HG03066 (cell line): ENCODE measurements around the gene SH3BP2.

Source experiments
- ATAC-seq: cut with Tn5 transposase; IDR thresholded peaks from one replicate; pipeline ENCODE4 v1.9.1; 2021; ENCODE audit warnings: low read depth; ENCODE audit not compliant: unreplicated experiment

Gene SH3BP2

DNA sequence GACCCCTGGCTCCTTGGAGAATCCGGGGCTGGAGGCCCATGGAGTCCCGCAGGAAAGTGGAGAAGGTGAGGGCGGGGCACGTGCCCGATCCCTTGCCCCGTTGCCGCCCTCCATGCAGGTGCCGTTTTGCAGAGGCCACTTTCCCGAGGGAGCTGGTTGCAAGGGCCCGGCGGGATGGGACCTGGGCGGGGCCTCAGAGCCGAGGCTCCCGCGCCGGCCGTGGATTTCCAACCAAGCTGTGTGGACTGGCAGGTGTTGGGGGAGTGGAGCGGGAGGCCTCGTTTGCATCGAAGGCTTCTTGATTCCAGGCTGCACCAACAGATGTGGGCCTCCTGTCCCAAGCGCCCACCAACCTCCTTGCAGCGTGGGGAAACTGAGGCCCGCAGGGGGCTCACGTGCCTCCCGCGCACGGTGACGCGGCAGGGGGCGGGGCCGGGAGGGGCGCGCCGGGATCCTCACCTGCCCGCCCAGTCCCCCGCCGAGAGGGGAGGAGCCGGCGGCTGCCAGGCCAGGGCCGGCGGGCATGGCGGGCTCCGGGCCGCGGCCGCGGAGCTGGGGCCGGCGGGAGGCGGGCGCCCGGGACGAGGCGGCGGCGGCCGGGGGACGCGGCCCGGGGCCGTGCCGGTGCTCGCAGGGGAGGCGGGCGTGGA is 24.9 kb downstream of the SH3BP2 start:
- ATAC-seq, result no peak

GRCh38 chr4:2818351-2818939 is 25.6 kb downstream of the SH3BP2 start:
- no peak for ATAC-seq

- ATAC-seq, result no peak
These were observed 26.6 kb downstream of the SH3BP2 start for GRCh38 chr4:2819244-2820215.

GRCh38 chr4:2820216-2820982 is 27.5 kb downstream of the SH3BP2 start:
- no peak for ATAC-seq

DNA sequence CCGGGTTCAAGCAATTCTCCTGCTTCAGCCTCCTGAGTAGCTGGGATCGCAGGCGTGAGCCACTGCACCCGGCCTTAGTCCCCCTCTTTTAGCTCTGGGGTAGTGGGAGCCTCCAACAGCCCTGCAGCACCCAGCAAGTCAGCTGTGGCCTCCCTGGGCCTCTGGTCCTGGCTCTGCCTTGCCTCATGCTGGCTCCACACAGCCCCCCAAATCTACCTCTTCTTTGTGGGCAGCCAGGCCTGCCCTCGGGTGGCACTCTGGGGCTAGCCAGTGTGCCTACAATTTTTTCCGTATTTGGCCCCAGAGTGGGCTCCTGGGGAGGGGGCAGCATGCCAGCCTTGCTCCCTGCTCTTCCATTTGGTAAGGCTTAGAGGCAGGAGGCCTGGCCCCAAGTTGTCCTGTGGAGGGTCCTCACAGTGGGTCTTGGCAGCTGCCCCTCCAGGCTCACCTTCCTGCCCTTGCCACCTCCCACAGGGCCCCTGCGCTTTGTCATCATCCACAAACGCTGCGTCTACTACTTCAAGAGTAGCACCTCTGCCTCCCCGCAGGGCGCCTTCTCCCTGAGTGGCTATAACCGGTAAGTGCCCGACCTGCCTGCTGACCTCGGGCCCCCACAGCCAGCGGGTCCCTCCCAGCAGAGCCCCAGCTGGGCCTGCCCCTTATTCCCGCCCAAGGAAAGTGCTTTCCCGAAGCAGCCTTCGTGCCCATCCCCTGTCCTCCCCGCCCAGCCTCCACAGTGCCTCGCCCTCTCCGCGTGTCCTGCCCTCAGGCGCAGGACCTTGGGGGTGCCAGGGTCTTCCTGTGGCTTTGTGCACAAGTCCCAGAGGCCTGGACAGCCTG is 29.8 kb downstream of the SH3BP2 start:
- ATAC-seq, result no peak

- ATAC-seq, result no peak
These were observed 30.4 kb downstream of the SH3BP2 start for GRCh38 chr4:2823301-2823670.

DNA sequence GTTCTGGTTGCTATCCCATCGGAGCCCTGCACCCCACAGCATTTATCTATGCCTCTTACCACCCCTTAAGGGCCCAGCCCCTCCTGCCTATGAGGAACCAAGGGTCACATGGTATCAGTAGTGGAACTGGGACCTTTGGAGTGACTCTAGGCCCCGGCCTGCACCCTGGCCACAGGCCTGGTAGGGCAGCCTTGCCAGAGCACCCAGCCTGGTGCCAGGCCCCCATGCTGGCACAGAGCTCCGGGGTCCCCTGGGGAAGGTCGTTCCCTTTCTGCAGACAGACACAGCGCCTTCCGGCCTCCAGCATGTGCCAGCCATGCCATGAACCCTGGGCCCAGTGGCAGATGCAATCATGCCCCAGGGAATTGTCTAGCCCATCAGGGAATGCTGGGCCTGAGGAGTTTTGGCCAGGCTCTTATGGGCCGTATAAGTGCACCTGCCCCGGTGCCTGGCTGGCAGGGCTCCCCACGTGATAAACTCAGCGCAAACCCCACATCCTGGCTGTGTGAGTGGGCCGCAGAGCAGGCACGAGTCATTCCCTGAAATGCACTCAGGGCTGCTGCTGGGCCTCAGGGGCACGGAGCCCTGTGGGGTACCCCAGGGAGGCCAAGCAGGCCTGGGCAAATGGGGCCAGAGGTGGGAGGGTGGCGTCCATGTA is 30.9 kb downstream of the SH3BP2 start:
- no peak for ATAC-seq

DNA sequence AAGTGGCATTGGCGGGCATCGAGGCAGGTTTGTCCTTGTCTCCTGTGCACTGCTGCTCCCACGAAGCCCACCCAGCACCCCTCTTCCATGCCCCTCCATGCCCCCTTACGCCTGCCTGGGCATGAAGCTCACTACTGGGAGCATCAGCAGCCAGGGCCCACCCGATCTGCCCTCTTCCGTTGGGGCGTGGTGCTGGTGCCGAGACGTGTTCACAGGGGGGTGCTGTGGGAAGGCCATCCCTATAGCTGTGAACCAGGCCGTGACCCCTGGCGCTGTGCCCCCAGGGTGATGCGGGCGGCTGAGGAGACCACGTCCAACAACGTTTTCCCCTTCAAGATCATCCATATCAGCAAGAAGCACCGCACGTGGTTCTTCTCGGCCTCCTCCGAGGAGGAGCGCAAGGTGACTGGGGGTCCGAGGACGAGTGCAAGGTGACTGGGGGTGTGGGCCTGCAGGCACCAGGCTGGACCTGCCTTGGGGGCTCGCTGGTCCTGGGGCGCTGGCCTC is 31.5 kb downstream of the SH3BP2 start:
- ATAC-seq, result no peak

- ATAC-seq, result no peak
These were observed 32.0 kb downstream of the SH3BP2 start for GRCh38 chr4:2824836-2825381.

DNA sequence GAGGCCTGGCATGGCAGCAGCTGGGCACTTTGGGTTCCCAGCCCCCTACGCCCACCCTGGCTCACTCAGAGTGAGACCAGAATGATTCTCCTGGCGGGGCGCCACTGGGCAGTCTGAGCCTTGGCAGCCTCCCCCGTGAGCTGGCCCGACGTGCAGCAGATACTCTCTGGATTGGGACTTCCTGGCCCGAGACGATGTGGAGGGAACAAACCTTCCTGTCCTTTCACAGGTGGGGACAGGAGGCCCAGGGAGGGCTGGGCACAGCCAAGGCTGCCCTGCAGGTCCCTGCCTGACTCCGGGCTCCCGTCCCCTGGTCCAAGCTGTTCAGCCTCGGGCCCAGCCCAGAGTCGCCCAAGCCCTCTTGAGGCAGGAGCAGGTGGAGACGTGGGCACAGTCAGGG is 32.9 kb downstream of the SH3BP2 start:
- no peak for ATAC-seq

GRCh38 chr4:2827071-2827873 is 34.4 kb downstream of the SH3BP2 start:
- ATAC-seq, result no peak

DNA sequence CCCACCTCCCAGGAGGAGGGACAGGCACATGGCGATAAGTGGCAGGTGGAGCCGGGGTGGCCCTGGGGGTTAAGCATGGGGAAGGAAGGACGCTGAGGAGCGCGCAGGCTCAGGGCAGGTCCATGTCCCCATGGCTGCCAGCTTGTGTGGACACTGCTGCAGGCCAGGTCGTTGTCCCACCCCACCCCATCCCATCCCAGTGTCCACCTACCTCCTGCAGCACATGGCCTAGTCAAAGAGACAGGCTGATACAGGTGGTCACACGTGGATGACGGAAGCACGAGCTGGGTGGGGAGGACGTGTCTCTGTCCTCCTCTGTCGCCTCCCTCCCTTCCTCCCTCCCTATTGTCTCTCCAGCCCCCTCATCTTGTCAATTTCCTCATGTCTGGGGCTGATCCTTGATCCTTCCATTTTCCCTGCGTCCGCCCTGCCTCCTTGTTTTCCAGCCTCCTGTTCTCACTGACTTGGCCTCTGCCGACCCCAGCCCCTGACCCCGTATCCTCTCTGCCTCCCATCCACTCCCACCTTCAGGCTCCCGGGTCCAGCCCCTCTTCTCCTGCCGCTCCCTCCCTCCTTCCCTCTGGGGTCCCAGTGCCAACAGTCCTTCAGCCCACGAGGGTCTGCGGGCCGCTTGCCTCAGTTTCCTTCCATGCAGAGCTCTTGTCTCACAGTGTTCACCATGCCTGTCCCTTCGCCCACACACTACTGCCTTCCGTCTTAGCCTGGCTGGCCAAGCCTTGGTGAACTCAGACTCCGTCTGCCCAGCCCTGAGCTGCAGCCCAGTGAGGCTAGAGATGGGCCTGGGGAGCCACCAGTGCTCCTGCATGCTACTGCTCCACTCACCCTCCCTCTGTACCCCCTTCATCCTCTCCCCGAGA is 35.2 kb downstream of the SH3BP2 start:
- no peak for ATAC-seq

- ATAC-seq, result no peak
These were observed 35.9 kb downstream of the SH3BP2 start for GRCh38 chr4:2828758-2829181.

DNA sequence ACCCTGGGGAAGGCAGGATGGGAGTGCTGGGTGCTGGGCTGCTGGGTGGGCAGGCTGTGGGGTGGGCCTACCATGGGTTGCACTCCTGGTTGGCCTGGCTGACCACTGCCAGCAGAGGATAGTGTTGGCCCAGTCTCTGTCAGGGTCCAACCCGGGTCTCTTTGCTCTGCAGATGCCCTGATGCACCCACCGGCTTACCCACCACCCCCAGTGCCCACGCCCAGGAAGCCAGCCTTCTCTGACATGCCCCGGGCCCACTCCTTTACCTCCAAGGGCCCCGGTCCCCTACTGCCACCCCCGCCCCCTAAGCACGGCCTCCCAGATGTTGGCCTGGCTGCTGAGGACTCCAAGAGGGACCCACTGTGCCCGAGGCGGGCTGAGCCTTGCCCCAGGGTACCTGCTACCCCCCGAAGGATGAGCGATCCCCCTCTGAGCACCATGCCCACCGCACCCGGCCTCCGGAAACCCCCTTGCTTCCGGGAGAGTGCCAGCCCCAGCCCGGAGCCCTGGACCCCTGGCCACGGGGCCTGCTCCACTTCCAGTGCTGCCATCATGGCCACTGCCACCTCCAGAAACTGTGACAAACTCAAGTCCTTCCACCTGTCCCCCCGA is 36.5 kb downstream of the SH3BP2 start:
- ATAC-seq, result no peak

DNA sequence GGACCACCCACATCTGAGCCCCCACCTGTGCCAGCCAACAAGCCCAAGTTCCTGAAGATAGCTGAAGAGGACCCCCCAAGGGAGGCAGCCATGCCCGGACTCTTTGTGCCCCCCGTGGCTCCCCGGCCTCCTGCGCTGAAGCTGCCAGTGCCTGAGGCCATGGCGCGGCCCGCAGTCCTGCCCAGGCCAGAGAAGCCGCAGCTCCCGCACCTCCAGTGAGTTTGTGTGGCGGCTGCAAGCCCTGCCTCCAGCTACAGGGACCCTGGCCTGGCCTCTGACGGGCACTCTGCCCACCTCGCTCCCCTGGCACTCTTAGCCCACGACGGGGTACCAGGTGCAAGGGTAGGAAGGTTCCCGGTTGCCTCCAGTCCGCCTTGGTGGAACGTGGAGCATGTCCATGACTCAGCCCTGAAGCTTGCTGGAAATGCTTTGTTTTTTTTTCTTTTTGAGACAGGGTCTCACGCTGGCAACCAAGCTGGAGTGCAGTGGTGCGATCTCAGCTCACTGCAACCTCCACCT is 37.1 kb downstream of the SH3BP2 start:
- no peak for ATAC-seq
